Urinary bladder (tissue), 4 donors: ENCODE measurements around the gene STIMATE. TPM values are rescaled to one million over a fixed set of nuclear protein-coding genes. Genes with fewer than 3 reads are reported as not detected.

Experiments used
- DNase-seq: peaks from one replicate; pipeline ENCODE4 v3.0.0-alpha.2; 2015; ENCODE audit errors: extremely low spot score
- H3K27ac ChIP-seq: one replicate; pipeline ENCODE4 v1.5.1; 2013; ENCODE audit warnings: low read depth, mild to moderate bottlenecking, moderate library complexity
- H3K36me3 ChIP-seq: one replicate; pipeline ENCODE4 v1.6.1; 2013; ENCODE audit warnings: mild to moderate bottlenecking, moderate library complexity; ENCODE audit not compliant: insufficient read depth
- H3K4me1 ChIP-seq: one replicate; pipeline ENCODE4 v1.6.1; 2013; ENCODE audit warnings: mild to moderate bottlenecking, moderate library complexity; ENCODE audit not compliant: insufficient read depth
- H3K4me3 ChIP-seq: one replicate; pipeline ENCODE4 v1.5.1; 2013; ENCODE audit warnings: low read depth, low read length
- WGBS: extraction: QIAGEN DNeasy Blood & Tissue Kit; methylation state at CpG from one replicate; pipeline ENCODE4 v1.1.7; 2013; 5-methylcytosine and 5-hydroxymethylcytosine counted together
- polyA plus RNA-seq: library from polyadenylated mRNA; stranded (reverse); fragments of 200-250 nt; gene quantifications from one replicate; pipeline ENCODE4 v1.2.3, GENCODE V29; 2013
- total RNA-seq: library from RNA; depleted of rRNA; stranded (reverse); fragments of >200 nt; gene quantifications from one replicate; pipeline ENCODE4 v1.2.3, GENCODE V29; 2014
- donor health status: healthy with polysubstance abuse.
- donor health status: healthy.

Gene STIMATE
- total and polyA plus RNA-seq, 2 donors = 11.8 to 17.6 TPM

DNA sequence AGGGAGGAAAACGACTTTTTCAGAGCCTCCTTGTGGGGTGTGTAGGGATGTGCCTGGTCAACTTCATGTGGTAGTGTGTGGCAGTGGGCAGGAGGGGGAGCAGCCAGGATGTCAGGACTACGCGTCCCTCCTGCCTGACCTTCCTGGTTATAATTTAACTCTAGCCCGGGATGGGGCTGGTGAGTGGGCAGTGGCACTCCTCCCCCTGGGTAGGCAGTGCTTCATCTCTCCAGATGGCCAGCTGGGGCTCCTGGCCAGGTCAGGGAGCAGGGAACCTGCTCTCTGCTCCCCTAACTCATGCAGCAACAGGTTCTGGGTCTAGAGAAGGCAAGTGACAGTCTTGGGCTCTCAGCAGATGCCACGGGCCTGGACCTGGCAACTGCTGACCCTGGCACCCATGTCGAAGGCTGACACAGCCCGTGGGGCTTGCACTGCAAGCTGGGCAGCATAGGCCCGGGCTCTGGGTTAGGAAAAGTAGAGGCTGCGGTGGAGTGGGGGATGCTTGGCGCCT is 69.4 kb downstream of the STIMATE start:
- no peak for DNase-seq
- 73% methylated on average over 10 of the region's 10 CpGs for WGBS
- no peak overlapping the region for H3K4me3 ChIP-seq
- H3K27ac ChIP-seq = no peak overlapping the region
- no peaks in the 10 kb centered on the region for H3K36me3 ChIP-seq
- no peaks in the 10 kb centered on the region for H3K4me1 ChIP-seq

DNA sequence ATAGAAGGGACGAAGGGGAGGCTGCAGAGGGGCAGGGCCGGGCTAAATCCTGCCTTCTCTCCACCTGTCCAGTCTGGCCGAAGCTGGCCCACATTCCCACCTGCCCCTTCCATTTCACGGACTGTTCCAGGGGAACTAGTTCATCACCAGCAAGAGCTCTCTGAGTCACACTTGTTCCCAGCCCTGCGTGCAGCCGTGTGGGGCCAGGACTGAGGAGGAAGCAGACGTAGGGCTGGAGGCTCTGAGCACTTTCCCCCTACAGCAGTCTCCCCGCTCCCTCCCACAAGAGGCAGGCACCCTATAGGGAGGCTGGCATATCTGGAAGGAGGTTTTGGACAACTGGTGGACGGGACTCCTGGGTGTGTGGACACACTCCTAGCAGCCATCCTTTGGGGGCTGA is 69.9 kb downstream of the STIMATE start:
- Histone ChIP-seq H3K36me3 (no peaks in the 10 kb centered on the region), H3K27ac (no peak overlapping the region), H3K4me3 (no peak overlapping the region), H3K4me1 (no peaks in the 10 kb centered on the region)
- DNase-seq = no peak
- WGBS = 61% methylated on average over 9 of the region's 9 CpGs

DNA sequence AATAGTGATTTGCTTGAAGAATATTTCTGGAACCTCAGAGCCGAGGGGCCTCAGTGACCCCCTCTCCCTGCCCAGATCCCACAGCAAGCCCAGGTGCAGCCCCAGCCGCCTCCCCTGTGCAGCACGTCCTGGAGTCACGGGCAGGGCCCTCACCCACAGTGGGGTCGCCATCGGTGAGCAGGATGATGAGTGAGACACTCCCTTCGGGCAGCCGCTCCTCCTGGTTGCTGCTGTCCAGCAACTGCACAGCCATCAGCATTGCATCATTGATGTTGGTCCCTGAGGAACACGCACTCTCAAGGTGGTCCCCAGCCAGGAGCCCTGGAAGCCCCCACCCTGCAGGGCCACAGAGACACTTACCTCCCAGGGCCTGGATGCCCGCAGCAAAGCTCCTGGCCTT is 73.3 kb downstream of the STIMATE start:
- no peaks in the 10 kb centered on the region for H3K4me1 ChIP-seq
- no peak overlapping the region for H3K4me3 ChIP-seq
- no peak overlapping the region for H3K27ac ChIP-seq
- DNase-seq = no peak
- no peaks in the 10 kb centered on the region for H3K36me3 ChIP-seq
- WGBS = 94% methylated on average over 10 of the region's 10 CpGs

DNA sequence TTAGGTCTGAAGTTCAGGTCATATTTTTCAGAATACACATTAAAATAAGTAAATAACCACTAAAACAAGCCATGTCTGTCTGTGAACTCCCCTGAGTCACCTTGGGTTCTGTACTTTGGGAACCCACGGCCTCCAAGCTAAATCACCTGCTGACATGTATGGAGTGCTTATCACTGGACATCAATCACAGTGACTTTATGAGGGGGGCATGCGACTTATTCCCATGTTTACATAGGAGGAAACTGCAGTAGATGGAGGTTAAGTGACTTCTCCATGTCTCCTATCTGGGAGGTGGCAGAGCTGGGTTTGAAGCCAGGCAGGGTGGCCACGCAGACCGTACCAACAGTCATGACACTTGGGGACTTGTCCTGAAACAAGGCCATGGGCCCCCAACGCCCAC is 75.0 kb downstream of the STIMATE start:
- H3K36me3 ChIP-seq = no peaks in the 10 kb centered on the region
- no peak for DNase-seq
- 86% methylated on average over 5 of the region's 5 CpGs for WGBS

DNA sequence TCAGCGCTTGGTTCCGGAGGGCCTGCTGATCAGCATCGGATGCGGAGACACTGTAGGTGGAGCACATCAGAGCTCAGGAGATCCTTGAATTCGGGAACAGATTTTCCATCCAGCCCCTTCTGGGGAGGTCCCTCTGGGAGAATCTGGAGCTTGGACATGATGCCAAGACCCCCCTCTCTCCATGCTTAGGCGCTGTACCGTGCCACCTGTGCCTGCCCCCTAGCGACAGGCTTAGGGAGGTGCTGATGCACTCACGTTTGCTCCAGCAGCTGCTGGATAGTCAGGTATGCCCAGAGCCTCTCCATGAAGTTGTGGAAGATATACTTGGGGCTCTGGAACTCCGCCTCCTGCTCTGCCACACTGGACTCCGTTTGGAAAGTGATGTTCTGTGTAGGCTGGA is 76.6 kb downstream of the STIMATE start:
- Histone ChIP-seq H3K4me3 (no peak overlapping the region), H3K27ac (no peak overlapping the region), H3K4me1 (no peaks in the 10 kb centered on the region), H3K36me3 (no peaks in the 10 kb centered on the region)
- DNase-seq = no peak
- 60% methylated on average over 11 of the region's 11 CpGs for WGBS

More for the DNA sequence above, 75.0 kb downstream of the STIMATE start:
- H3K27ac ChIP-seq = no peak overlapping the region
- no peaks in the 10 kb centered on the region for H3K4me1 ChIP-seq
- H3K4me3 ChIP-seq = no peak overlapping the region

DNA sequence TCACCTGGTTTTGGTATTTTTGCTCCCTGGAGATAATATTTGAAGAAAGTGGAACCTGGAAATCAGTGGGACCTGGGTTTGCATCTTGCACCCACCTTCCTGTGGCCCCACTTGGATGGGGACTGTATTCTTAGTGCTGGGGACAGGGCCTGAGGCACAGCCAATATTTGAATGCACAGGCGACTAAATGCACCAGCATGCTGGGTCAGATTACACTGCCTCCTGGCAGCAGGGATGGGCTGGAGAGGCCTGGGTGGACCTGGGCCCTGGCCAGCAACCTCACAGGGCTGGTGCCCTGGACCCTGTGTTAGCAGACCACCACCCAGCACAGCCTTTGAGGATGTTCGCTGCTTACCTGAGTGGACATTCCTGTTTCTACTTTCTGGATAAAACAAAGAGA is 77.4 kb downstream of the STIMATE start:
- no peaks in the 10 kb centered on the region for H3K36me3 ChIP-seq

DNA sequence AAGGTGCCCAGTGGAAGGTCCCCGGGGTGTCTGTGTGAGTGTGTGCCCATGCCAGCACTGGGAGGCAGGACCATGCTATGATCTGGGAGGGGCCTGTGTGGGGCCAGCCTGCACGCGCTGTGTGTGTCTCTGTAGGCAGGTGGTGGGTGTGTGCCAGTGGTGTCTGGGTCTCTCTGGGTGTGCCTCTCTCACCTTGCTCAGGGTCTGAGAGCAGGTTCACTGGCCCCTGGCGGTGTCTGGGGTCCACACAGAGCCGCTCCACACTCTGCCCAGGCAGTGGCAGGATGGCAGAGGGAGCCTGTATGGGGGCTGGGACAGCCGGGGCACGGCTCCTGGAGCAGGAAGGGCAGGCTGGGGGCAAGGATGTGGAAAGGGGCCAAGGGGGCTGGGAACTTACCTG is 79.5 kb downstream of the STIMATE start:
- no peak overlapping the region for H3K27ac ChIP-seq
- H3K36me3 ChIP-seq = no peaks in the 10 kb centered on the region
- no peak for DNase-seq
- WGBS = 93% methylated on average over 7 of the region's 7 CpGs
- no peaks in the 10 kb centered on the region for H3K4me1 ChIP-seq
- H3K4me3 ChIP-seq = no peak overlapping the region

More for the DNA sequence above, 77.4 kb downstream of the STIMATE start:
- no peak for DNase-seq
- no peak overlapping the region for H3K27ac ChIP-seq
- no peaks in the 10 kb centered on the region for H3K4me1 ChIP-seq
- no peak overlapping the region for H3K4me3 ChIP-seq
- 67% methylated on average over 2 of the region's 2 CpGs for WGBS

DNA sequence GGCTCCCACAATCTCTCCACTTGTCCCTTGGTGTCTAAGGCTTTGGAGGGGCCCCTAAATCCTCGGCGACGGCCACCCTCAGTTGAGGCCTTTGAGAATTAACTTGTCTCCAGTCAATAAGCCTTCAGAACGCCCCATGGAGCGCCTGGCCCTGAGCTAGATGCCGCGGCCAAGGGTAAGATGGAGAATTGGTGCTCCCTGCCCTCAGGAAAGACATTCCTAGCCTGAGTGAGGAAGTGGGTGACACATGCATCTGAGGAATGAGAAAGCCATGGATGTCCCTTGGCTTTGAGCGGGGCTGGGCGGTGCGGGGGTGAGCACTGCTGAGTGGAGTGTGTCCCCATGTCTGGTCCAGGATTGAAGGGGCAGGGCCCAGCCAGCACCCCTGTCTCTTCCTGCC is 80.1 kb downstream of the STIMATE start:
- H3K4me1 ChIP-seq = no peaks in the 10 kb centered on the region
- H3K36me3 ChIP-seq = no peaks in the 10 kb centered on the region
- no peak overlapping the region for H3K27ac ChIP-seq
- H3K4me3 ChIP-seq = no peak overlapping the region
- WGBS = 92% methylated on average over 10 of the region's 10 CpGs
- no peak for DNase-seq

DNA sequence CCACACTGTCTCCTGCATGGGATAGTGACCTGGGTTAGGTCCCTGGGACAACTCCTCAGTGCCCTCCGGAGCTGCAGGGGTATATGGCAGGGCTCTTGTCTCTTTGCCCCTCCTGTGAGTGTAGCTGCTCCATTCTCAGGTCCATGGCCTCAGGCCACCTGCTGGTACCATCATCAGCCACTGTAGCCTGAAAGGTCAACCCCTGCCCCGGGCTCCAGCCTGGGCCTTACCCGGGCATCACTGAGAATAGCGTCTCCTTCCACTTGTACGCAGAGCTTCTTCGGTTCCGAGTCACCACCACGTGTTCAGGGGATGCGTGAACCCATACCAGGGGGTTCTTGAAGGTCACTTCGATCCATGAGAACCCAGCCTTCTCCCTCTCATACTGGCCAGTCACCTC is 80.7 kb downstream of the STIMATE start:
- H3K4me1 ChIP-seq = no peaks in the 10 kb centered on the region
- H3K4me3 ChIP-seq = no peak overlapping the region
- no peaks in the 10 kb centered on the region for H3K36me3 ChIP-seq
- WGBS = 90% methylated on average over 10 of the region's 10 CpGs
- H3K27ac ChIP-seq = no peak overlapping the region
- DNase-seq = no peak

DNA sequence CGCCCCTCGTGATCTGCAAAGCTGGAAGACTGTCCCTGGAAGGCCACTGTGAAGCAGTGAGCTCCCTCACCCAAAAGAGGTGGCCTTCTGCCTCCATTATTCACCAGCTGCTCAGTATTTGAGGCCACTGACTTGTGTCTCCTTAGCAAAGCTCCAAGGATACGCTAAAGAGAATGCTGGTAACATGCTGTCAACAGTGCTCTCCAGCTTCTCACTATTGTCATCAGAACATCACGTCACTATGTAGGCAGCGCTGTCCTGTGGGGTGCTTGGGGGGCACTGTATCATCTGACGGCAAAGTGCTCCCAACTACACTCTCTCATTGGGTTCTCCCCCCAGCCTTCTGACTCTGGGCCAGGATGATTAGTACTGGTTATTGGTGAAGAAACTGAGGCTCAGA is 81.1 kb downstream of the STIMATE start:
- no peaks in the 10 kb centered on the region for H3K4me1 ChIP-seq
- 92% methylated on average over 6 of the region's 6 CpGs for WGBS
- no peak overlapping the region for H3K4me3 ChIP-seq
- no peak overlapping the region for H3K27ac ChIP-seq
- DNase-seq = no peak
- no peaks in the 10 kb centered on the region for H3K36me3 ChIP-seq

DNA sequence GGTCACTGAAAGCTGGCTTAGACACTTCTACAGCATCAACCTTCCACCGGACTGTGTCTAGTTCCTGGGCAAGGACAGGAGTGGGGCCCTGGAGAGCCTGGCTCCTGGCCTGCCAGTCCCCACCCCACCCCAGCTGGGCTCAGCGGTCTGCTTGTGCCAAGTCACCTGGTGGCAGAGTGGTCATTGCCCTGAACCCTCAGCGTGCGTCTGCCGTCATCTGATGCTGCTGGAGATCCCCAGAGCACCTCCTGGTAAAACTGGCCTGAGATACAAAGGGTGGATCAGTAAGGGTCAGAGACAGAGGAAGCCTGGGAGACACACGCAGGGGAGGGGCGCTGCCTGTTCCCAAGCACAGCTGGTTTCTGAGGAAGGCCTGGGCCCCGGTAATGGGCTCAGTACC is 83.5 kb downstream of the STIMATE start:
- H3K4me1 ChIP-seq = no peaks in the 10 kb centered on the region
- DNase-seq = no peak
- no peaks in the 10 kb centered on the region for H3K36me3 ChIP-seq
- WGBS = 84% methylated on average over 8 of the region's 8 CpGs
- no peak overlapping the region for H3K27ac ChIP-seq
- H3K4me3 ChIP-seq = no peak overlapping the region

DNA sequence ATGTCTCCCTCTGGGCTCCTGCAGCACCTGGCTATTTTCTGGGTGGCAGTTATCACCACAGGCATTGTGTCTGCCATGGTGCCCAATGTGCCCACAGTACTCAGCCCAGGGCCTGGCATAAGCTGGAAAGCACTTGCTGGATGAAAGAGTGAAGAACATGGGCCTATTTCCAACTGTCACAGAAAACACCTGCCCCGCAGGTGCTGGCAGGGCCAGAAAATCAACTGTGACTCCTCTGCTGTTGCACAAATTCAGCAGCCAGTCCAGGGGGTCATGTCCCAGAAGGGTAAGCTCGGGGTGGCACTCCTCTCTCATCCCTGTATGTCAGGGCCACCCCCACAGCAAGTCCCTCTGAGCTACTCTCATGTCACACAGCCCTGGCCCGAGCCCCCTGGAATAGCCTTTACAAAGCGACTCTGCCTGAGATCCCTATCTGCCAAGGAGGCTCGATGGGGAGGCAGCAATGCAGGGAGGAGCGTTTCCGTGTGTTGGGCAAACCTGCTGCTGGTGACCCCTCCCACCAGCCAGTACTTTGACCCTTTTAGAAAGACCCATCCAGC is 85.8 kb downstream of the STIMATE start:
- WGBS = 77% methylated on average over 7 of the region's 7 CpGs

DNA sequence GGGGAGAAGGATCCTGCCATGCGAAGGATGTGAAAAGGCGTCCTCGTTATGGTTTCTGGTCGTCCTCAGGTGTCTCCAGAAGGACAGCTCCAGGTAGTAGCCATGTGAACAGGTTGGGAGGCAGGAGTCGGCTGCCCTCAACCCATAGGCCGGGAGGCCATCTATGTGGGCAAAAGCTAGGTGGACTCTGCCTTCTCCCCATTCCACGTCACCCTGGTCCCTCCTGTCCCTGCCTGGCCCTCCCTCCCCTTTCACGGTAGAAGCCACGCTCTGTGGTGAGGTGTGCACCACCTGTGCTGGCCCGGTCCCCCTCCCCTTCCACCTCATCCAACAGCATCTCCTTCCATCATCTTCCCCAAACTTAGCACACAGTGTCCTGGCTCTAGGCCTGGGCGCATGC is 86.4 kb downstream of the STIMATE start:
- H3K36me3 ChIP-seq = no peaks in the 10 kb centered on the region
- H3K4me3 ChIP-seq = no peak overlapping the region
- 91% methylated on average over 11 of the region's 11 CpGs for WGBS
- H3K27ac ChIP-seq = no peak overlapping the region
- DNase-seq = no peak
- H3K4me1 ChIP-seq = no peaks in the 10 kb centered on the region

More for the DNA sequence above, 85.8 kb downstream of the STIMATE start:
- no peak overlapping the region for H3K4me3 ChIP-seq
- H3K27ac ChIP-seq = no peak overlapping the region
- H3K36me3 ChIP-seq = no peaks in the 10 kb centered on the region
- H3K4me1 ChIP-seq = no peaks in the 10 kb centered on the region
- DNase-seq = no peak

DNA sequence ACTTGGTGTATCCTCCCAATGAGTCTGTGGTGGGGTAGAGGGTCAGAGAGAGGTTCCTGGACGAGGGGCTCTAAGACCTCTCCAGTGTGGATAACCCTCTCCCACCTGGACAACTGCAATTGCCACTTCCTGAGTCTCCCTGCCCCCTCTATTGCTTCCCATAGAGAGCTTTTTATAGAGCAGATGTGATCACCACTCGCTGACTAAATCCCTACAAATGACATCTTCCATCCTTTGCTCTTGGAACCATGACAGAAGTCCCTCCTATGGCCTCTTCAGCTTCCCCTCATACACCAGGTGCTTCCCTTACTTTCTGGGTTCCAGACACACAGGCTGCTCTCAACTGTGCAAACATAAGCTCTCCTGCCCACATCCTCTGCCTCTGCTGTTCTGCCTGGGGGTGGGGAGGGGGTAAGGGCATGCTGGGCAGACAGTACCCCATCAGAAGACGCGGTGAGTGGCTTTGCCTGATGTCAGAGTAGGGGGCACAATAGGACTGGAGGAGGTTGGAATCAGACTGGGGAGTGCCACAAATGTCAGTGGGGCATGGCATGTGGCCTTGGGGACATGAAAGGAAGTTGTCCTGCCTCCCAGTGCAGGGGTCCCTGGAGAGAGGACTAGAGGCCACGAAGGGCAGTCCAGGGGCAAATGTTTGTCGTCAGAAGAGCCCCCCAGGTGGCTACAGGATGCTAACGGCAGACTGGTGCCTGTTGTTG is 87.5 kb downstream of the STIMATE start:
- no peaks in the 10 kb centered on the region for H3K4me1 ChIP-seq
- DNase-seq = no peak
- H3K36me3 ChIP-seq = no peaks in the 10 kb centered on the region
- WGBS = 54% methylated on average over 7 of the region's 7 CpGs
- no peak overlapping the region for H3K4me3 ChIP-seq
- no peak overlapping the region for H3K27ac ChIP-seq
